Measurements from ENCODE around the gene PAFAH1B2. TPM values are rescaled to one million over a fixed set of nuclear protein-coding genes. Genes with fewer than 3 reads are reported as not detected.
"Not testable (repeated sequence)": the region's sequence is repeated elsewhere in the genome, so short reads cannot be mapped to it uniquely, and the experiment has no call there.

PAFAH1B2 gene
- total RNA-seq, 1 donor: 151 TPM

GRCh38 chr11:117107701-117108590 lies 36.1 kb upstream of the PAFAH1B2 start:
- no peak overlapping the region for H3K4me3 ChIP-seq (ENCODE audit: insufficient read depth, low read length)
- no peaks in the 10 kb centered on the region for H3K27me3 ChIP-seq (ENCODE audit: insufficient read depth, low read length)
- H2AFZ ChIP-seq (ENCODE audit: low read length): peak overlapping the region; percentile 56
- no peaks in the 10 kb centered on the region for H4K20me1 ChIP-seq (ENCODE audit: insufficient read depth, low read length)
- no peaks in the 10 kb centered on the region for H3K79me2 ChIP-seq (ENCODE audit: insufficient read depth, low read length)
- H3K4me2 ChIP-seq (ENCODE audit: insufficient read depth, low read length): peak overlapping the region; percentile 65
- TF ChIP-seq CTCF (IDR thresholded peaks at IDR 0.05; ENCODE audit: extremely low read depth, low read depth, low read length): no peak
- no peaks in the 10 kb centered on the region for H3K9me3 ChIP-seq (ENCODE audit: low read depth, low read length)
- peak; percentile 79 for DNase-seq (ENCODE audit: insufficient read length, low spot score, missing footprints)
- H3K27ac ChIP-seq (ENCODE audit: low read depth, low read length): no peak overlapping the region
- no peaks in the 10 kb centered on the region for H3K36me3 ChIP-seq (ENCODE audit: insufficient read depth, low read length)
- peaks cover 8% of the 10 kb centered on the region for H3K4me1 ChIP-seq (ENCODE audit: insufficient read depth, low read length)

GRCh38 chr11:117110294-117110950 lies 33.7 kb upstream of the PAFAH1B2 start:
- Histone ChIP-seq H4K20me1 (ENCODE audit: insufficient read depth, low read length) (no peaks in the 10 kb centered on the region), H3K4me2 (ENCODE audit: insufficient read depth, low read length) (no peak overlapping the region), H3K79me2 (ENCODE audit: insufficient read depth, low read length) (no peaks in the 10 kb centered on the region), H2AFZ (ENCODE audit: low read length) (no peak overlapping the region), H3K9me3 (ENCODE audit: low read depth, low read length) (no peaks in the 10 kb centered on the region), H3K27ac (ENCODE audit: low read depth, low read length) (no peak overlapping the region), H3K36me3 (ENCODE audit: insufficient read depth, low read length) (no peaks in the 10 kb centered on the region), H3K4me3 (ENCODE audit: insufficient read depth, low read length) (no peak overlapping the region), H3K4me1 (ENCODE audit: insufficient read depth, low read length) (peaks cover 8% of the 10 kb centered on the region), H3K27me3 (ENCODE audit: insufficient read depth, low read length) (no peaks in the 10 kb centered on the region)
- no peak for DNase-seq (ENCODE audit: insufficient read length, low spot score, missing footprints)
- TF ChIP-seq CTCF (IDR thresholded peaks at IDR 0.05; ENCODE audit: extremely low read depth, low read depth, low read length): no peak

- not testable (repeated sequence) for H2AFZ ChIP-seq (ENCODE audit: low read length); H3K79me2 ChIP-seq (ENCODE audit: insufficient read depth, low read length); H3K9me3 ChIP-seq (ENCODE audit: low read depth, low read length); DNase-seq (ENCODE audit: insufficient read length, low spot score, missing footprints); H3K4me3 ChIP-seq (ENCODE audit: insufficient read depth, low read length); H3K36me3 ChIP-seq (ENCODE audit: insufficient read depth, low read length); H3K4me1 ChIP-seq (ENCODE audit: insufficient read depth, low read length); H4K20me1 ChIP-seq (ENCODE audit: insufficient read depth, low read length); H3K27me3 ChIP-seq (ENCODE audit: insufficient read depth, low read length); H3K4me2 ChIP-seq (ENCODE audit: insufficient read depth, low read length); H3K27ac ChIP-seq (ENCODE audit: low read depth, low read length)
These were observed 31.6 kb upstream of the PAFAH1B2 start for GRCh38 chr11:117112497-117112896.

- not testable (repeated sequence) for H3K4me1 ChIP-seq (ENCODE audit: insufficient read depth, low read length); H3K9me3 ChIP-seq (ENCODE audit: low read depth, low read length); H3K36me3 ChIP-seq (ENCODE audit: insufficient read depth, low read length); H3K27ac ChIP-seq (ENCODE audit: low read depth, low read length); H3K4me2 ChIP-seq (ENCODE audit: insufficient read depth, low read length); H3K4me3 ChIP-seq (ENCODE audit: insufficient read depth, low read length); H3K27me3 ChIP-seq (ENCODE audit: insufficient read depth, low read length); DNase-seq (ENCODE audit: insufficient read length, low spot score, missing footprints); H2AFZ ChIP-seq (ENCODE audit: low read length); H3K79me2 ChIP-seq (ENCODE audit: insufficient read depth, low read length); H4K20me1 ChIP-seq (ENCODE audit: insufficient read depth, low read length)
These were observed 31.1 kb upstream of the PAFAH1B2 start for GRCh38 chr11:117112939-117113338.

GRCh38 chr11:117117681-117118080 lies 26.4 kb upstream of the PAFAH1B2 start:
- no peaks in the 10 kb centered on the region for H4K20me1 ChIP-seq (ENCODE audit: insufficient read depth, low read length)
- no peak overlapping the region for H2AFZ ChIP-seq (ENCODE audit: low read length)
- no peaks in the 10 kb centered on the region for H3K27me3 ChIP-seq (ENCODE audit: insufficient read depth, low read length)
- H3K9me3 ChIP-seq (ENCODE audit: low read depth, low read length): no peaks in the 10 kb centered on the region
- H3K4me1 ChIP-seq (ENCODE audit: insufficient read depth, low read length): no peaks in the 10 kb centered on the region
- no peak for TF ChIP-seq CTCF (IDR thresholded peaks at IDR 0.05; ENCODE audit: extremely low read depth, low read depth, low read length)
- no peak overlapping the region for H3K4me2 ChIP-seq (ENCODE audit: insufficient read depth, low read length)
- H3K27ac ChIP-seq (ENCODE audit: low read depth, low read length): no peak overlapping the region
- no peaks in the 10 kb centered on the region for H3K79me2 ChIP-seq (ENCODE audit: insufficient read depth, low read length)
- DNase-seq (ENCODE audit: insufficient read length, low spot score, missing footprints): no peak
- no peaks in the 10 kb centered on the region for H3K36me3 ChIP-seq (ENCODE audit: insufficient read depth, low read length)
- no peak overlapping the region for H3K4me3 ChIP-seq (ENCODE audit: insufficient read depth, low read length)
